DOHH2 (cell line): Measurements from ENCODE around the gene KRTAP10-12.

Experiments
- CTCF ChIP-seq: fragments of 200-600 bp; sonication (generic); IDR thresholded peaks from one replicate; pipeline ENCODE4 v1.5.1; 2014; ENCODE audit warnings: antibody characterized with exemption, mild to moderate bottlenecking, low read depth, low read length; ENCODE audit not compliant: poor library complexity, severe bottlenecking
- EZH2phosphoT487 ChIP-seq: fragments of 200-600 bp; sonication (generic); IDR thresholded peaks from 2 replicates; pipeline ENCODE4 v1.6.1; 2017; ENCODE audit warnings: borderline replicate concordance, mild to moderate bottlenecking, antibody characterized with exemption, low read length, moderate library complexity, mixed read lengths

- TF ChIP-seq CTCF = no peak
- no peak for TF ChIP-seq EZH2phosphoT487
Observed at GRCh38 chr21:44649521-44650100, 47.4 kb upstream of the KRTAP10-12 start.
